Thyroid gland (tissue), 4 donors: ENCODE data around the gene SPRR4. TPM values are rescaled to one million over a fixed set of nuclear protein-coding genes. Genes with fewer than 3 reads are reported as not detected.
"Not testable (repeated sequence)": the region's sequence is repeated elsewhere in the genome, so short reads cannot be mapped to it uniquely, and the experiment has no call there.

Experiments
- DNase-seq, 2 donors: peaks; one replicate each; pipeline ENCODE4 v3.0.0-alpha.2; 2019
- H3K27ac ChIP-seq, 3 donors: fragments of 200-600 bp; sonication (generic); 1 replicate in 2 of 3; 2 replicates in 1 of 3; pipeline ENCODE4 v1.5.1; 2016 to 2019; ENCODE audit warnings: mild to moderate bottlenecking in 1 of 3, moderate library complexity in 1 of 3
- H3K27me3 ChIP-seq: fragments of 200-600 bp; sonication (generic); one replicate; pipeline ENCODE4 v1.5.1; 2019
- H3K36me3 ChIP-seq, 2 donors: fragments of 200-600 bp; sonication (generic); one replicate each; pipeline ENCODE4 v1.5.1; 2016 to 2019
- H3K4me1 ChIP-seq, 2 donors: fragments of 200-600 bp; sonication (generic); one replicate each; pipeline ENCODE4 v1.5.1; 2017 to 2019
- H3K4me3 ChIP-seq, 3 donors: fragments of 200-600 bp; sonication (generic); replicated peaks in 1 of 3; 1 replicate in 2 of 3; 2 replicates in 1 of 3; pipeline ENCODE4 v1.5.1; 2016; ENCODE audit warnings: mild to moderate bottlenecking in 1 of 3
- H3K9me3 ChIP-seq: fragments of 200-600 bp; sonication (generic); one replicate; pipeline ENCODE4 v1.5.1; 2017
- POLR2A ChIP-seq, 2 donors: fragments of 450-650 bp; IDR thresholded peaks; one replicate each; pipeline ENCODE4 v1.6.1; 2017; ENCODE audit warnings: antibody characterized with exemption in 2 of 2, mild to moderate bottlenecking in 2 of 2, moderate library complexity in 1 of 2
- WGBS, 2 donors: methylation state at CpG; one replicate each; pipeline ENCODE4 v1.1.5; 2017; 5-methylcytosine and 5-hydroxymethylcytosine counted together
- intact Hi-C: fragments of 100-400 bp; cut with DNase I; formaldehyde crosslinking; loops from one replicate; pipeline ENCODE4 v1.15.1; 2023
- small RNA-seq: library from RNA; depleted of rRNA; stranded (forward); fragments of <200 nt; gene quantifications from one replicate; pipeline ENCODE3, GENCODE V24; 2016
- total RNA-seq, 4 donors: library from RNA; depleted of rRNA; stranded (reverse); fragments of >200 nt; gene quantifications; one replicate each; pipeline ENCODE4 v1.2.3, GENCODE V29; 2016
- TF ChIP-seq, protein P1 (sequence below), 6 experiments: fragments of 200-600 bp in 3 of 6; fragments of 450-650 bp in 3 of 6; sonication (generic) in 3 of 6; IDR thresholded peaks; one replicate each; pipeline ENCODE4 v1.5.1; 2016 to 2019; ENCODE audit warnings: antibody characterized with exemption in 6 of 6, mild to moderate bottlenecking in 2 of 6, inconsistent platforms in 1 of 6, moderate library complexity in 1 of 6

The SPRR4 gene
- total RNA-seq, 4 donors from 2014 or later: not detected

GRCh38 chr1:153000294-153000693 is 29.8 kb downstream of the SPRR4 start:
- Histone ChIP-seq H3K27ac (no peak overlapping the region), H3K27me3 (no peaks in the 10 kb centered on the region), H3K36me3 (no peaks in the 10 kb centered on the region), H3K4me1 (no peaks in the 10 kb centered on the region), H3K9me3 (no peaks in the 10 kb centered on the region), H3K4me3 (no peak overlapping the region)
- 100% methylated on average over 1 of the region's 1 CpG for WGBS, 2 donors
- DNase-seq: no peak
- TF ChIP-seq, protein P1, sequence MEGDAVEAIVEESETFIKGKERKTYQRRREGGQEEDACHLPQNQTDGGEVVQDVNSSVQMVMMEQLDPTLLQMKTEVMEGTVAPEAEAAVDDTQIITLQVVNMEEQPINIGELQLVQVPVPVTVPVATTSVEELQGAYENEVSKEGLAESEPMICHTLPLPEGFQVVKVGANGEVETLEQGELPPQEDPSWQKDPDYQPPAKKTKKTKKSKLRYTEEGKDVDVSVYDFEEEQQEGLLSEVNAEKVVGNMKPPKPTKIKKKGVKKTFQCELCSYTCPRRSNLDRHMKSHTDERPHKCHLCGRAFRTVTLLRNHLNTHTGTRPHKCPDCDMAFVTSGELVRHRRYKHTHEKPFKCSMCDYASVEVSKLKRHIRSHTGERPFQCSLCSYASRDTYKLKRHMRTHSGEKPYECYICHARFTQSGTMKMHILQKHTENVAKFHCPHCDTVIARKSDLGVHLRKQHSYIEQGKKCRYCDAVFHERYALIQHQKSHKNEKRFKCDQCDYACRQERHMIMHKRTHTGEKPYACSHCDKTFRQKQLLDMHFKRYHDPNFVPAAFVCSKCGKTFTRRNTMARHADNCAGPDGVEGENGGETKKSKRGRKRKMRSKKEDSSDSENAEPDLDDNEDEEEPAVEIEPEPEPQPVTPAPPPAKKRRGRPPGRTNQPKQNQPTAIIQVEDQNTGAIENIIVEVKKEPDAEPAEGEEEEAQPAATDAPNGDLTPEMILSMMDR (IDR thresholded peaks at IDR 0.05): no peak
- TF ChIP-seq POLR2A (IDR thresholded peaks at IDR 0.05): no peak
- intact Hi-C loops: no loop called here

DNA sequence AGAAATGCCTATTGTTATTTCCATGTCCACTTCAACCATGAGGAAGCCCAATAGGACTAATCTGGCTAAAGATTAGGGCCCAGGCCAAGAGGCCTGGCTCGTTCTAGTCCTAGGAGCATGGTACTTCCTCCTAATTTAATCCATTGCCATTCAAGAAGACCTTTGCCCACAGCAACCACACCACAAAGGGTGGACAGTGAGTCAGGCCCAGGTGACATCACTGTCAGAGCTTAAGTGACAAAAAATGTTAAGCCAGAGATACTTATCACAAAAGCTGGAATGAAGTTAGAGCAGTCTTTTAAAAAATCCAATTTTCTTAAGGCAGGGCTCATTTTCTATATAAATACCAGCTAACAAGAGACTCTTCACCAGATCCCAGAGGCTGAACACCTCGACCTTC is 30.9 kb downstream of the SPRR4 start, which contains the start of gene SPRR3:
TSS of gene SPRR3 (plus strand) at position 368 of the 400 bp plus-strand sequence. CDS start 1,272 bp downstream, outside the sequence.
- 55 to 72% methylated on average over 2 of the region's 2 CpGs for WGBS, 2 donors
- intact Hi-C loops: no loop called here
- no peak for DNase-seq
- Histone ChIP-seq H3K36me3 (no peaks in the 10 kb centered on the region), H3K9me3 (no peaks in the 10 kb centered on the region), H3K4me3 (no peak within 1 kb of the TSS), H3K27me3 (no peaks in the 10 kb centered on the region), H3K4me1 (no peaks in the 10 kb centered on the region), H3K27ac (no peak within 1 kb of the TSS)
- TF ChIP-seq POLR2A (IDR thresholded peaks at IDR 0.05): no peak
- TF ChIP-seq, protein P1 (IDR thresholded peaks at IDR 0.05): no peak

DNA sequence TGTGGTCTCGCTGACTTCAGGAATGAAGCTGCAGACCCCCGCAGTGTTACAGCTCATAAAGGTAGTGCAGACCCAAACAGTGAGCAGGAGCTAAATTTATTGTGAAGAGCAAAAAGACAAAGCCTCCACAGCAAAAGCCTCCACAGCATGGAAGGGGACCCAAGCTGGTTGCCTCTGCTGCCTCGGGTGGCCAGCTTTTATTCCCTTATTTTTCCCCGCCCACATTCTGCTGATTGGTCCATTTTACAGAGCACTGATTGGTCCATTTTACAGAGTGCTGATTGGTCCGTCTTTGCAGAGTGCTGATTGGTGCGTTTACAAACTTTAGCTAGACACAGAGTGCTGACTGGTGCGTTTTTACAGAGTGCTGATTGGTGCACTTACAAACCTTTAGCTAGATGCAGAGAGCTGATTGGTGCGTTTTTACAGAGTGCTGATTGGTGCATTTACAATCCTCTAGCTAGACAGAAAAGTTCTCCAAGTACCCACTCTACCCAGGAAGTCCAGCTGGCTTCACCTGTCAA is 40.8 kb downstream of the SPRR4 start:
- H3K27ac ChIP-seq, intact Hi-C loops, H3K9me3 ChIP-seq, DNase-seq, H3K4me3 ChIP-seq, H3K4me1 ChIP-seq, H3K27me3 ChIP-seq, H3K36me3 ChIP-seq: not testable (repeated sequence)
- WGBS, 2 donors: 83 to 86% methylated on average over 8 of the region's 8 CpGs

GRCh38 chr1:153021829-153022228 is 51.4 kb downstream of the SPRR4 start:
- WGBS, 2 donors: 15 to 18% methylated on average over 2 of the region's 2 CpGs
- H3K4me1 ChIP-seq, H3K4me3 ChIP-seq, H3K27ac ChIP-seq, H3K36me3 ChIP-seq, H3K9me3 ChIP-seq, intact Hi-C loops, DNase-seq, H3K27me3 ChIP-seq: not testable (repeated sequence)

Small RNAs within 50 kb of the gene (small RNA-seq; reads per million reads assigned to genes)
- not detected for gene RF00322
- gene SPRR1A: not detected

Other genes with a start within 250 kb of the SPRR4 start
- not detected for gene KPRP, start 212.6 kb upstream of the SPRR4 start, total RNA-seq
- not detected for gene LCE1F, start 195.5 kb upstream of the SPRR4 start, total RNA-seq
- not detected for gene LCE1E, start 184.4 kb upstream of the SPRR4 start, total RNA-seq
- not detected for gene LCE1D, start 173.9 kb upstream of the SPRR4 start, total RNA-seq
- not detected for gene LCE1C, start 164.0 kb upstream of the SPRR4 start, total RNA-seq
- gene LCE1B, start 158.7 kb upstream of the SPRR4 start, total RNA-seq: not detected
- not detected for gene LCE1A, start 143.2 kb upstream of the SPRR4 start, total RNA-seq
- gene LCE6A, start 127.8 kb upstream of the SPRR4 start, total RNA-seq: not detected
- gene LCE7A, start 110.7 kb upstream of the SPRR4 start, total RNA-seq: not detected
- gene SMCP, start 92.3 kb upstream of the SPRR4 start, total RNA-seq: 1 to 10 TPM in 1 of 4 donors, not detected in 3; 2.6 TPM
- not detected for gene IVL, start 62.1 kb upstream of the SPRR4 start, total RNA-seq
- gene SPRR5, start 23.4 kb upstream of the SPRR4 start, total RNA-seq: not detected
- not detected for gene SPRR1A, start 13.4 kb downstream of the SPRR4 start, total RNA-seq
- gene SPRR3, start 31.1 kb downstream of the SPRR4 start, total RNA-seq: not detected
- gene SPRR1B, start 60.6 kb downstream of the SPRR4 start, total RNA-seq: not detected
- not detected for gene SPRR2D, start 70.5 kb downstream of the SPRR4 start, total RNA-seq
- not detected for gene SPRR2A, start 86.9 kb downstream of the SPRR4 start, total RNA-seq
- gene SPRR2B, start 101.0 kb downstream of the SPRR4 start, total RNA-seq: not detected
- gene SPRR2E, start 123.9 kb downstream of the SPRR4 start, total RNA-seq: not detected
- not detected for gene SPRR2F, start 142.9 kb downstream of the SPRR4 start, total RNA-seq
- not detected for gene SPRR2G, start 180.2 kb downstream of the SPRR4 start, total RNA-seq
- gene LELP1, start 232.8 kb downstream of the SPRR4 start, total RNA-seq: 1 to 10 TPM in 1 of 4 donors, not detected in 3; 3.6 TPM
- gene PRR9, start 246.9 kb downstream of the SPRR4 start, total RNA-seq: not detected